Measurements from ENCODE around the gene RNU5B-1. TPM values are rescaled to one million over a fixed set of nuclear protein-coding genes. Genes with fewer than 3 reads are reported as not detected.

The RNU5B-1 gene
- total RNA-seq, 4 donors from 2014 or later, result not detected

DNA sequence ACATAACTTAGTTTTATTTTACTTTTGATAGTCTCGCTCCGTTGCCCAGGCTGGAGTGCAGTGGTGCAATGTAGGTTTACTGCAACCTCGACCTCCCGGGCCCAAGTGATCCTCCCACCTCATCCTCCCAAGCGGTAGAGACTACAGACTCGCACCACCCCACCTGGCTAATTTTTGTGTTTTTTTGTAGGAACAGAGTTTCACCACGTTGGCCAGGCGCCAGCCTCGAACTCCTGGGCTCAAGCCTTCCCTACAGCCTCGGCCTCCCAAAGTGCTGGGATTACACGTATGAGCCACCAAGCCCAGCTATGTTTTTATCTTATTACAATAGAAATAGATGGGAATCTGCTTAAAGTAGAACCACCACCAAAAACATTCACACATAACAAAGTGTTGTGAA is 5.7 kb upstream of the RNU5B-1 start:
- H3K36me3 ChIP-seq, result no peaks in the 10 kb centered on the region
- TF ChIP-seq POLR2A (IDR thresholded peaks at IDR 0.05), result no peak
- TF ChIP-seq, protein P1, sequence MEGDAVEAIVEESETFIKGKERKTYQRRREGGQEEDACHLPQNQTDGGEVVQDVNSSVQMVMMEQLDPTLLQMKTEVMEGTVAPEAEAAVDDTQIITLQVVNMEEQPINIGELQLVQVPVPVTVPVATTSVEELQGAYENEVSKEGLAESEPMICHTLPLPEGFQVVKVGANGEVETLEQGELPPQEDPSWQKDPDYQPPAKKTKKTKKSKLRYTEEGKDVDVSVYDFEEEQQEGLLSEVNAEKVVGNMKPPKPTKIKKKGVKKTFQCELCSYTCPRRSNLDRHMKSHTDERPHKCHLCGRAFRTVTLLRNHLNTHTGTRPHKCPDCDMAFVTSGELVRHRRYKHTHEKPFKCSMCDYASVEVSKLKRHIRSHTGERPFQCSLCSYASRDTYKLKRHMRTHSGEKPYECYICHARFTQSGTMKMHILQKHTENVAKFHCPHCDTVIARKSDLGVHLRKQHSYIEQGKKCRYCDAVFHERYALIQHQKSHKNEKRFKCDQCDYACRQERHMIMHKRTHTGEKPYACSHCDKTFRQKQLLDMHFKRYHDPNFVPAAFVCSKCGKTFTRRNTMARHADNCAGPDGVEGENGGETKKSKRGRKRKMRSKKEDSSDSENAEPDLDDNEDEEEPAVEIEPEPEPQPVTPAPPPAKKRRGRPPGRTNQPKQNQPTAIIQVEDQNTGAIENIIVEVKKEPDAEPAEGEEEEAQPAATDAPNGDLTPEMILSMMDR (IDR thresholded peaks at IDR 0.05), result no peak
- no peak for DNase-seq
- peaks cover 0 to 37% (median 18%) of the 10 kb centered on the region in 3 donors for H3K4me1 ChIP-seq
- H3K9me3 ChIP-seq, result no peaks in the 10 kb centered on the region
- WGBS, 2 donors, result 79 to 81% methylated on average over 10 to 11 of the region's 11 CpGs
- H3K4me3 ChIP-seq, result no peak overlapping the region
- intact Hi-C loops (cut with DNase I), result no loop called here
- no peak overlapping the region for H3K27ac ChIP-seq
- no peaks in the 10 kb centered on the region for H3K27me3 ChIP-seq

DNA sequence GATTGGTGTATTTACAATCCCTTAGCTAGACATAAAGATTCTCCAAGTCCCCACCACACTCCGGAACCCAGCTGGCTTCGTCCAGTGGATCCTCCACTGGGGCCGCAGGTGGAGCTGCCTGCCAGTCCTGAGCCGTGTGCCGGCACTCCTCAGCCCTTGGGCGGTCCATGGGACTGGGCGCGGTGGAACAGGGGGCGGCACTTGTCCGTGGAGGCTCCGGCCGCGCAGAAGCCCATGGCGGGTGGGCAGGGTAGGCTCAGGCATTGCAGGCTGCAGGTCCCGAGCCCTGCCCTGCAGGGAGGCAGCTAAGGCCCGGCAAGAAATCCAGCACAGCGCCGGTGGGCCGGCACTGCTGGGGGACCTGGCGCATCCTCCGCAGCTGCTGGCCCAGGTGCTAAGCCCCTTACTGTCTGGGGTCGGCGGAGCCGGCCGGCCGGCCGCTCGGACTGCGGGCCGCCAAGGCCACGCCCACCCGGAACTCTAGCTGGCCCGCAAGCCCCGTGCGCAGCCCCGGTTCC is 3.5 kb upstream of the RNU5B-1 start:
- Histone ChIP-seq H3K27ac (no peak overlapping the region), H3K36me3 (no peaks in the 10 kb centered on the region), H3K4me3 (no peak overlapping the region), H3K9me3 (no peaks in the 10 kb centered on the region), H3K27me3 (no peaks in the 10 kb centered on the region), H3K4me1 (peaks cover 8 to 45% (median 21%) of the 10 kb centered on the region in 3 donors)
- no peak for TF ChIP-seq POLR2A (IDR thresholded peaks at IDR 0.05)
- TF ChIP-seq, protein P1 (IDR thresholded peaks at IDR 0.05), result no peak
- intact Hi-C loops (cut with DNase I), result no loop called here
- 100% methylated on average over 5 of the region's 36 CpGs; no CpG with 5 or more reads in 1 of the 2 donors for WGBS, 2 donors
- DNase-seq, result no peak

DNA sequence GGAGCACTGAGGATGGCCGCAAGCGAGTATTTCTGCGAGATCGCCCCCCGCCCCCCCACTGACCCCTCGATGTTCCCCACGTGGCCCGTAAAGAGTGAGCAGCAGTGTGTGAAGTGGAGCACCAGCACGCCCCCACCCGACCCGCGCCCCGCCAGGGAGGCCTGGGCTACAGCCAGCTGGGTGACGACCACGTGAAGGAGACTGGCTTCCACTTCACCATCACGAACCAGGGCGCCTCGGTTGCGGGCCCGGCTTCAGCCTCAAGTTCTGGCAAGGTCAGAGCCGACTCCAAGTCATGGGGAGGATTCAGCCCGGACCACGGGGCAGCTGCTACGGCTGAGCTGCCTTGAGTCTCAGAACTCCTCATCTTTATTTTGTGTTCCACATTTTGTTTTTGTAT is 2.4 kb upstream of the RNU5B-1 start:
- H3K27ac ChIP-seq, result no peak overlapping the region
- intact Hi-C loops (cut with DNase I), result no loop called here
- no peaks in the 10 kb centered on the region for H3K9me3 ChIP-seq
- no peaks in the 10 kb centered on the region for H3K36me3 ChIP-seq
- no peak for DNase-seq
- WGBS, 2 donors, result 68 to 91% methylated on average over 10 to 12 of the region's 24 CpGs
- peaks cover 8 to 36% (median 14%) of the 10 kb centered on the region in 3 donors for H3K4me1 ChIP-seq
- no peaks in the 10 kb centered on the region for H3K27me3 ChIP-seq
- H3K4me3 ChIP-seq, result no peak overlapping the region
- TF ChIP-seq, protein P1 (IDR thresholded peaks at IDR 0.05), result no peak
- no peak for TF ChIP-seq POLR2A (IDR thresholded peaks at IDR 0.05)

DNA sequence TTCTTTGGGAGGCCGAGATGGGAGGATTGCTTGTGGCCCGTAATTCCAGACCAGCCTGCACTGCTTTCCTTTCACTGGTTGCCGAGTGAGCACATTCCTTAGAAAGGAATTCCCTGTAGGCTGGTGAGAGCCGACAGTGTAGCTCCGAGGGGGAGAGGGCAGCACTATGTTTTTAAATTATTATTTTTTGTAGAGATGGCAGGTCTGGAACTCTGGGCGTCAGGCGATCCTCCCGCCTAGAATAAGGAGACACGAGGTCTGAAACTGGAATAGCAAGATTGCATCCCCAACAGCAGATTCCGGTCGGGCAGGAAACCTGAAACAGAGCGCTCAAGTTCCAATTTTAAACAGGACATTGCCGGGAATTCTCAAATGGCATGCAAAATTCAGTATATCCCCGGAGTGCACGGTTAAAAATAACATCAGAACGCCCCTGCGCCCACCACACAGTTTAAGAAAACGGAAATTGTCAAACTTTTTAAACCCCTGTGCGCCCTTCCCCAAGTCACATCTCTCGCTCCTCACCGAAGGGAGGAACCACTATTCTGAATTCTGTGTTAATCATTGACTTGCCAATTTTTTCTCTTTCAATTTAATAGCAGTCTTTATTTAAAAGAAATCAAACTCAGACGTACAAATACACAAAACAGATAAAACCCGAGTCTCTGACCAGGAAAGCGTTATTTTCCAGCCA is 643 bp upstream of the RNU5B-1 start:
- peak overlapping the region; percentile 42 to 73 (median 60) for H3K4me3 ChIP-seq
- H3K9me3 ChIP-seq, result no peaks in the 10 kb centered on the region
- H3K4me1 ChIP-seq, result peaks cover 8 to 30% (median 9%) of the 10 kb centered on the region in 3 donors
- no peaks in the 10 kb centered on the region for H3K36me3 ChIP-seq
- intact Hi-C loops (cut with DNase I), result no loop called here
- DNase-seq, result no peak
- 1 to 2% methylated on average over 23 to 24 of the region's 24 CpGs for WGBS, 2 donors
- TF ChIP-seq POLR2A (IDR thresholded peaks at IDR 0.05), result no peak
- TF ChIP-seq, protein P1 (IDR thresholded peaks at IDR 0.05), result no peak
- peak overlapping the region; percentile 84 to 93 (median 89) for H3K27ac ChIP-seq
- H3K27me3 ChIP-seq, result no peaks in the 10 kb centered on the region

DNA sequence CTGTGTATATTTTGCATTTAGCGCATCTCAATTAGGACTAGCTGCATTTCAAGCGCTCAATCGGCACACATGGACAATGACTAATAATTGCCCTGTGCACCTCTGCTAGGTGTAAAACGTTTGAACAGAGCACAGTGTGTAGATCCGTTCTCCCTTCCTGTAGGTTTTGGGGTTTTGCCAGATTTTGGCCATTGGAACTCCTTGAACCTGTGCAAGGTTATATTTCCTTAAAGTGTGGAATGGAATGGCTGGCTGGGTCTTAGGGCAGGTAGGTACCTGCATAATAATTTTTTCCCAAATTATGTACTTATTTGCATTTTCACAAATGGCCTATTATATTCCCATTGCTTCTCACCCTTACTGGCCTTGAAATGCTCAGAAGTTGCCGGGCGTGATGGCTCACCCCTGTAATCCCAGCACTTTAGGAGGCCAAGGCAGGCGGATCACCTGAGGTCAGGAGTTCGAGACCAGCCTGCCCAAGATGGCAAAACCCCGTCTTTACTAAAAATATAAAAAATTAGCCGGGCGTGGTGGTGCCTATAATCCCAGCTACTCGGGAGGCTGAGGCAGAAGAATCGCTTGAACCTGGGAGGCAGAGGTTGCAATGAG is 777 bp downstream of the RNU5B-1 start:
- TF ChIP-seq, protein P1 (IDR thresholded peaks at IDR 0.05), result no peak
- no peak for TF ChIP-seq POLR2A (IDR thresholded peaks at IDR 0.05)
- Histone ChIP-seq H3K27me3 (no peaks in the 10 kb centered on the region), H3K4me3 (peak overlapping the region; percentile 8 to 73 (median 60)), H3K4me1 (peaks cover 8 to 30% (median 9%) of the 10 kb centered on the region in 3 donors), H3K9me3 (no peaks in the 10 kb centered on the region), H3K27ac (peak overlapping the region; percentile 84 to 93 (median 89)), H3K36me3 (no peaks in the 10 kb centered on the region)
- no peak for DNase-seq
- intact Hi-C loops (cut with DNase I), result no loop called here
- 27 to 33% methylated on average over 11 to 14 of the region's 14 CpGs for WGBS, 2 donors
